AG09319 (cell line): ENCODE measurements around the gene ADGRD2.

Source experiments
- DNase-seq: peaks from one replicate; pipeline ENCODE4 v3.0.0-alpha.2; 2010; ENCODE audit warnings: low read depth; ENCODE audit errors: extremely low read depth
- CTCF ChIP-seq: IDR thresholded peaks from 2 replicates; pipeline ENCODE4 v1.5.1; 2011; ENCODE audit warnings: low read depth, mild to moderate bottlenecking, inconsistent platforms, low read length, moderate library complexity

The ADGRD2 gene

GRCh38 chr9:124488641-124489210, 38.5 kb downstream of the ADGRD2 start:
- no peak for DNase-seq
- no peak for TF ChIP-seq CTCF

GRCh38 chr9:124489222-124489621, 39.0 kb downstream of the ADGRD2 start:
- no peak for DNase-seq
- TF ChIP-seq CTCF = no peak

GRCh38 chr9:124490004-124490403, 39.8 kb downstream of the ADGRD2 start:
- no peak for DNase-seq

GRCh38 chr9:124491049-124491975, 41.1 kb downstream of the ADGRD2 start:
- TF ChIP-seq CTCF = no peak

More at GRCh38 chr9:124490004-124490403, 39.8 kb downstream of the ADGRD2 start:
- TF ChIP-seq CTCF = no peak

GRCh38 chr9:124492818-124493217, 42.6 kb downstream of the ADGRD2 start:
- TF ChIP-seq CTCF = no peak
- DNase-seq = no peak

More at GRCh38 chr9:124491049-124491975, 41.1 kb downstream of the ADGRD2 start:
- DNase-seq = no peak

GRCh38 chr9:124493218-124493617, 43.0 kb downstream of the ADGRD2 start:
- DNase-seq = no peak
- TF ChIP-seq CTCF = no peak
